ENCODE results near the gene RYR3.

- TF ChIP-seq, protein P1, sequence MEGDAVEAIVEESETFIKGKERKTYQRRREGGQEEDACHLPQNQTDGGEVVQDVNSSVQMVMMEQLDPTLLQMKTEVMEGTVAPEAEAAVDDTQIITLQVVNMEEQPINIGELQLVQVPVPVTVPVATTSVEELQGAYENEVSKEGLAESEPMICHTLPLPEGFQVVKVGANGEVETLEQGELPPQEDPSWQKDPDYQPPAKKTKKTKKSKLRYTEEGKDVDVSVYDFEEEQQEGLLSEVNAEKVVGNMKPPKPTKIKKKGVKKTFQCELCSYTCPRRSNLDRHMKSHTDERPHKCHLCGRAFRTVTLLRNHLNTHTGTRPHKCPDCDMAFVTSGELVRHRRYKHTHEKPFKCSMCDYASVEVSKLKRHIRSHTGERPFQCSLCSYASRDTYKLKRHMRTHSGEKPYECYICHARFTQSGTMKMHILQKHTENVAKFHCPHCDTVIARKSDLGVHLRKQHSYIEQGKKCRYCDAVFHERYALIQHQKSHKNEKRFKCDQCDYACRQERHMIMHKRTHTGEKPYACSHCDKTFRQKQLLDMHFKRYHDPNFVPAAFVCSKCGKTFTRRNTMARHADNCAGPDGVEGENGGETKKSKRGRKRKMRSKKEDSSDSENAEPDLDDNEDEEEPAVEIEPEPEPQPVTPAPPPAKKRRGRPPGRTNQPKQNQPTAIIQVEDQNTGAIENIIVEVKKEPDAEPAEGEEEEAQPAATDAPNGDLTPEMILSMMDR (IDR thresholded peaks at IDR 0.05): no peak
- no peak for TF ChIP-seq ZFX (IDR thresholded peaks at IDR 0.05; ENCODE audit: borderline replicate concordance)
Measured at GRCh38 chr15:33402600-33402999, 91.8 kb downstream of the RYR3 start.
